Stimulated activated naive B cell treated with anti-CD40 and anti-IgM and Interleukin-4, amounts not matched to agents 10 μg/mL and 1 μg/mL and 100 μg/mL, for 72 hours (primary cell): ENCODE data around the gene CNOT11.
"Not testable (repeated sequence)": the region's sequence is repeated elsewhere in the genome, so short reads cannot be mapped to it uniquely, and the experiment has no call there.

Experiments
- ATAC-seq, 2 donors: fragments of 150-1000 bp; cut with Tn5 transposase; replicated peaks; 2 replicates each; pipeline ENCODE4 v1.10.0; 2021; ENCODE audit warnings: moderate library complexity in 1 of 2
- DNase-seq: peaks from one replicate; pipeline ENCODE4 v3.0.0; 2021
- H3K27ac Mint-ChIP-seq: one replicate; pipeline ENCODE4 v1.8.0; 2022; ENCODE audit warnings: mild to moderate bottlenecking, mixed read lengths
- H3K27me3 Mint-ChIP-seq, 2 donors: one replicate each; pipeline ENCODE4 v1.8.0; 2022; ENCODE audit warnings: mixed read lengths in 2 of 2
- H3K36me3 Mint-ChIP-seq, 2 donors: one replicate each; pipeline ENCODE4 v1.8.0; 2022; ENCODE audit warnings: mixed read lengths in 2 of 2, mild to moderate bottlenecking in 1 of 2
- H3K4me1 Mint-ChIP-seq, 2 donors: one replicate each; pipeline ENCODE4 v1.8.0; 2022; ENCODE audit warnings: mixed read lengths in 2 of 2, mild to moderate bottlenecking in 1 of 2
- H3K4me3 Mint-ChIP-seq, 2 donors: one replicate each; pipeline ENCODE4 v1.8.0; 2022; ENCODE audit warnings: mild to moderate bottlenecking in 2 of 2, mixed read lengths in 2 of 2, moderate library complexity in 1 of 2
- H3K9me3 Mint-ChIP-seq, 2 donors: one replicate each; pipeline ENCODE4 v1.8.0; 2022; ENCODE audit warnings: mixed read lengths in 2 of 2, mild to moderate bottlenecking in 1 of 2

Gene CNOT11

GRCh38 chr2:101235956-101236355 is 16.7 kb upstream of the CNOT11 start:
- H3K36me3 Mint-ChIP-seq, DNase-seq, H3K4me3 Mint-ChIP-seq, H3K4me1 Mint-ChIP-seq, ATAC-seq, H3K27ac Mint-ChIP-seq, H3K9me3 Mint-ChIP-seq: not testable (repeated sequence)
- peaks cover 5 to 16% of the 10 kb centered on the region in 2 donors for H3K27me3 Mint-ChIP-seq

GRCh38 chr2:101237944-101238343 is 14.7 kb upstream of the CNOT11 start:
- H3K27ac Mint-ChIP-seq, H3K4me3 Mint-ChIP-seq, DNase-seq, H3K9me3 Mint-ChIP-seq, H3K4me1 Mint-ChIP-seq, H3K36me3 Mint-ChIP-seq, ATAC-seq: not testable (repeated sequence)
- H3K27me3 Mint-ChIP-seq = peaks cover 5 to 11% of the 10 kb centered on the region in 2 donors

- ATAC-seq (no peak), DNase-seq (no peak)
- peaks cover 0 to 6% of the 10 kb centered on the region in 2 donors for H3K36me3 Mint-ChIP-seq
- no peak overlapping the region for H3K27ac Mint-ChIP-seq
- H3K4me1 Mint-ChIP-seq = peaks cover 6 to 7% of the 10 kb centered on the region in 2 donors
- no peak overlapping the region for H3K4me3 Mint-ChIP-seq
- peaks cover 5 to 11% of the 10 kb centered on the region in 2 donors for H3K27me3 Mint-ChIP-seq
- peaks cover 0 to 8% of the 10 kb centered on the region in 2 donors for H3K9me3 Mint-ChIP-seq
Observed at GRCh38 chr2:101238930-101239759, 13.5 kb upstream of the CNOT11 start.

- not testable (repeated sequence) for H3K27ac Mint-ChIP-seq, DNase-seq, H3K4me3 Mint-ChIP-seq, ATAC-seq, H3K4me1 Mint-ChIP-seq, H3K36me3 Mint-ChIP-seq, H3K9me3 Mint-ChIP-seq
- peaks cover 5 to 11% of the 10 kb centered on the region in 2 donors for H3K27me3 Mint-ChIP-seq
Observed at GRCh38 chr2:101239760-101240118, 12.9 kb upstream of the CNOT11 start.

- H3K27me3 Mint-ChIP-seq = peaks cover 5 to 11% of the 10 kb centered on the region in 2 donors
- not testable (repeated sequence) for DNase-seq, H3K27ac Mint-ChIP-seq
Observed at GRCh38 chr2:101240694-101241093, 12.0 kb upstream of the CNOT11 start.

GRCh38 chr2:101241158-101241557 is 11.5 kb upstream of the CNOT11 start:
- DNase-seq (no peak), ATAC-seq (no peak)
- Mint-ChIP-seq H3K27ac (no peak overlapping the region), H3K27me3 (peaks cover 5 to 11% of the 10 kb centered on the region in 2 donors), H3K4me1 (peaks cover 6 to 7% of the 10 kb centered on the region in 2 donors), H3K9me3 (peaks cover 0 to 3% of the 10 kb centered on the region in 2 donors), H3K36me3 (peaks cover 0 to 1% of the 10 kb centered on the region in 2 donors), H3K4me3 (no peak overlapping the region)

More at GRCh38 chr2:101240694-101241093, 12.0 kb upstream of the CNOT11 start:
- H3K9me3 Mint-ChIP-seq, H3K4me3 Mint-ChIP-seq, ATAC-seq, H3K4me1 Mint-ChIP-seq, H3K36me3 Mint-ChIP-seq: not testable (repeated sequence)

GRCh38 chr2:101244373-101244772 is 8.3 kb upstream of the CNOT11 start:
- not testable (repeated sequence) for H3K9me3 Mint-ChIP-seq, ATAC-seq, H3K27me3 Mint-ChIP-seq, H3K36me3 Mint-ChIP-seq, H3K4me3 Mint-ChIP-seq, H3K27ac Mint-ChIP-seq, H3K4me1 Mint-ChIP-seq, DNase-seq

- not testable (repeated sequence) for H3K27ac Mint-ChIP-seq, H3K36me3 Mint-ChIP-seq, H3K4me3 Mint-ChIP-seq, DNase-seq, ATAC-seq, H3K4me1 Mint-ChIP-seq, H3K9me3 Mint-ChIP-seq, H3K27me3 Mint-ChIP-seq
Observed at GRCh38 chr2:101244899-101245298, 7.8 kb upstream of the CNOT11 start.

- not testable (repeated sequence) for H3K9me3 Mint-ChIP-seq, H3K36me3 Mint-ChIP-seq, H3K4me3 Mint-ChIP-seq, H3K27me3 Mint-ChIP-seq, H3K27ac Mint-ChIP-seq, H3K4me1 Mint-ChIP-seq, DNase-seq, ATAC-seq
Observed at GRCh38 chr2:101245468-101245867, 7.2 kb upstream of the CNOT11 start.

- H3K27me3 Mint-ChIP-seq, H3K36me3 Mint-ChIP-seq, H3K9me3 Mint-ChIP-seq, ATAC-seq, DNase-seq, H3K27ac Mint-ChIP-seq, H3K4me3 Mint-ChIP-seq: not testable (repeated sequence)
- peaks cover 7 to 14% of the 10 kb centered on the region in 2 donors for H3K4me1 Mint-ChIP-seq
Observed at GRCh38 chr2:101248756-101249155, 3.9 kb upstream of the CNOT11 start.

GRCh38 chr2:101249826-101250225 is 2.9 kb upstream of the CNOT11 start:
- Mint-ChIP-seq H3K27ac (no peak overlapping the region), H3K4me3 (no peak overlapping the region), H3K36me3 (peaks cover 1 to 3% of the 10 kb centered on the region in 2 donors), H3K27me3 (no peaks in the 10 kb centered on the region), H3K4me1 (peaks cover 12 to 24% of the 10 kb centered on the region in 2 donors), H3K9me3 (no peaks in the 10 kb centered on the region)
- no peak for DNase-seq
- ATAC-seq = no peak

- Mint-ChIP-seq H3K4me3 (peak overlapping the region; percentile 11 to 44), H3K4me1 (peaks cover 21 to 35% of the 10 kb centered on the region in 2 donors), H3K36me3 (peaks cover 10 to 13% of the 10 kb centered on the region in 2 donors)
- DNase-seq, ATAC-seq, H3K9me3 Mint-ChIP-seq, H3K27ac Mint-ChIP-seq, H3K27me3 Mint-ChIP-seq: not testable (repeated sequence)
Observed at GRCh38 chr2:101251246-101251781, 1.4 kb upstream of the CNOT11 start.

GRCh38 chr2:101251844-101252407 is 760 bp upstream of the CNOT11 start:
- Mint-ChIP-seq H3K4me1 (peaks cover 21 to 42% of the 10 kb centered on the region in 2 donors), H3K27ac (peak overlapping the region; percentile 95), H3K27me3 (no peaks in the 10 kb centered on the region), H3K9me3 (no peaks in the 10 kb centered on the region), H3K36me3 (peaks cover 14 to 15% of the 10 kb centered on the region in 2 donors), H3K4me3 (peak overlapping the region; percentile 94 to 96)
- ATAC-seq = peak; percentile 67
- DNase-seq = no peak

- no peaks in the 10 kb centered on the region for H3K27me3 Mint-ChIP-seq
- H3K4me1 Mint-ChIP-seq = peaks cover 21 to 44% of the 10 kb centered on the region in 2 donors
- no peaks in the 10 kb centered on the region for H3K9me3 Mint-ChIP-seq
- ATAC-seq (peak; percentile 74 to 79), DNase-seq (peak; percentile 59)
- peak overlapping the region; percentile 94 to 96 for H3K4me3 Mint-ChIP-seq
- peaks cover 15 to 17% of the 10 kb centered on the region in 2 donors for H3K36me3 Mint-ChIP-seq
- peak overlapping the region; percentile 95 for H3K27ac Mint-ChIP-seq
Observed at GRCh38 chr2:101253013-101253702, 472 bp downstream of the CNOT11 start.
